Choroid plexus epithelial cell (primary cell): ENCODE measurements around the gene ARIH2.

Source experiments
- DNase-seq: peaks from one replicate; pipeline ENCODE4 v3.0.0-alpha.2; 2010; ENCODE audit warnings: low read depth
- H3K4me3 ChIP-seq: 2 replicates; pipeline ENCODE4 v1.5.1; 2011; ENCODE audit warnings: low read depth, mild to moderate bottlenecking, control low read depth, low read length, moderate library complexity
- TF ChIP-seq, protein P1 (sequence below): conservative IDR thresholded peaks from 2 replicates; pipeline ENCODE4 v1.5.1; 2011; ENCODE audit warnings: low read depth, mild to moderate bottlenecking, control low read depth, inconsistent platforms, low read length, moderate library complexity

ARIH2 gene

DNA sequence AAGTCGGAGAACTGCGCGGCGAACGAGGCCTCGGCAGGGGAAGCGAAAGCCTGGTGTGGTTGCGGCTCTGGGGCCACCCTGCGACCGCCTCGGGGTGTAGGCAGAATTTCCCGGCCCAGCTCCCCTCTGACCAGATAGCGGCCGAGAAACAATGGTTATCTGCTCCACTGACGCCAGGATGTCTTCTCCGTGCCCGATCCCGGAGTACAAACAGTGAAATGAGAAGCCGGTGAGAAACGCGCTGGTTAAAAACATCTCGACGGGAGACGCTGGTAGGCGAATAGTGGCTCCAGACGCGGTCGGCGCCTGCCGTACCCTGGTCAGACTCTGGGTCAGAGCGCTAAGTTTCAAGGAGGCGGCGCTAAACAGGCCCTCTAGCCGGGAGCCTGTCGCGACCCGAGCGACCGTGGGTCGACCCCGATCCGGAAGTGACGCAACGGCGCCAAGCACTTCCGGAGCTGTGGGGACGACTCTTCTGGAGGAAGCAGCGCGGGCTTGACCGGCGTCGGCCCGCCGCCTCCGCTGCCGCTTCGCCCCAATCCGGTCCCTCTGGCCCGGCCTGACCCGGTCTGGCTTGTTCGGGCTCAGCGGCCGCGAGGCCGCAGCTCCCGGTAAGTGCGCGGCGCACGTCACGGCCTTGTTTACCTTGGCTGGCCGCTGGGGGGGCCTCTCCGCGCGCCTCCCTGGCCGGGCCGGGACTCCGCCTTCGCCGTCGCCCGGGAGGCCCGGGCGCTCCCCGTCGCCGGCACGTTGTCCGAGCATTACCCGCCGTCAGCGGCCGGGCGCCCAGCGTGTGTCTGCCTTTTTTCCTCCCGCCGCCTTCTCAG is at the start of gene ARIH2:
TSS of gene ARIH2 (plus strand) at position 455 of the 827 bp plus-strand sequence. CDS start 8,717 bp downstream, outside the sequence.
- TF ChIP-seq, protein P1, sequence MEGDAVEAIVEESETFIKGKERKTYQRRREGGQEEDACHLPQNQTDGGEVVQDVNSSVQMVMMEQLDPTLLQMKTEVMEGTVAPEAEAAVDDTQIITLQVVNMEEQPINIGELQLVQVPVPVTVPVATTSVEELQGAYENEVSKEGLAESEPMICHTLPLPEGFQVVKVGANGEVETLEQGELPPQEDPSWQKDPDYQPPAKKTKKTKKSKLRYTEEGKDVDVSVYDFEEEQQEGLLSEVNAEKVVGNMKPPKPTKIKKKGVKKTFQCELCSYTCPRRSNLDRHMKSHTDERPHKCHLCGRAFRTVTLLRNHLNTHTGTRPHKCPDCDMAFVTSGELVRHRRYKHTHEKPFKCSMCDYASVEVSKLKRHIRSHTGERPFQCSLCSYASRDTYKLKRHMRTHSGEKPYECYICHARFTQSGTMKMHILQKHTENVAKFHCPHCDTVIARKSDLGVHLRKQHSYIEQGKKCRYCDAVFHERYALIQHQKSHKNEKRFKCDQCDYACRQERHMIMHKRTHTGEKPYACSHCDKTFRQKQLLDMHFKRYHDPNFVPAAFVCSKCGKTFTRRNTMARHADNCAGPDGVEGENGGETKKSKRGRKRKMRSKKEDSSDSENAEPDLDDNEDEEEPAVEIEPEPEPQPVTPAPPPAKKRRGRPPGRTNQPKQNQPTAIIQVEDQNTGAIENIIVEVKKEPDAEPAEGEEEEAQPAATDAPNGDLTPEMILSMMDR = no peak
- peak within 1 kb of the TSS; percentile 80 for H3K4me3 ChIP-seq
- peak; percentile 93 for DNase-seq

DNA sequence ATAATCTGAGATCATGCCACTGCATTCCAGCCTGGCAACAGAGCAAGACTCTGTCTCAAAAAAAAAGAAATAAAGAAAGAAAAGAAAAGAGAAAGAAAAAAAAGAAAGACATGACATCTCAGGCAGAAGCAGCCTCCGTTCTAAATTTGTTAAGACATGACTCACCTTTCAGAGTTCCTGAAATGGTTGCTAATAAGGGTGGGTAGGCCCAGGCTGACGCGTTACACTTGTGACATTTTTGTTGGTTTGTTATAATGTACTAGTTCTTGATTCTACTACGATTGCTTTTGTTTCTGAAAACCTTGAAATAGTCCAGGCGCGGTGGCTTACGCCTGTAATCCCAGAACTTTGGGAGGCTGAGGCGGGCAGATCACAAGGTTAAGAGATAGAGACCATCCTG is 41.0 kb upstream of the ARIH2 start:
- no peak overlapping the region for H3K4me3 ChIP-seq
- no peak for DNase-seq
- TF ChIP-seq, protein P1 = no peak

DNA sequence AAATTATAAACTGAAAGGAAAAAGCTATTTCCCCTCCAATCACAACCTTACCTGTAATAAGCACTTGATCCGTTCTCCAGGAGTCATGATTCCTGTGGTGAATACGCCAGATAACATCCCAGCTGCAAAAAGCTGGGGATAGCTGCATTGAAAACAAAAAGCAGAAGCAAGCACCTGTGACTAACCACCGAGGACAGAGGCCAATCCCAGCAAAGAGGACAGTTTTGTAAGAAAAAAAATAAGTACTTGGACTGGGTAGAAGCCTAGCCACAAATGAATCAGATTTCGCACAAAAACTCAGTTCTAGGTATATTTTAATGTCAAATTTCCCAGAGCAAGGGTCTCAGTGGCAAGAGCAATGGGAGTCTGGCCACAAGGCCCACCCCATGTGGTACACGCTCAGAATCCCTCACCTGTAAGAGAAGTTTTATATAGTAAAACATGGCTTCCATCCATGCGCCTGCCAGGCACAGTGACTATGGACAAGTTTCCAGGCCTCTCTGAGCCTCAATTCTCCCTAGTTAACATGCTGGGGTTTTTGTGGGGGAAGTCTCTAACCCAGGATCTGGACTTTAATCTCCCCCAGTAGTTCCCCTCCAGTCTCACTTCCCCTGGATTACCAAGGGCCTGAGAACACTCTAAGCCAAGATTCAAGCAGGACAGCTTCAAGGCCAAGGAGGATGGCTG is 39.2 kb upstream of the ARIH2 start:
- DNase-seq = no peak
- no peak overlapping the region for H3K4me3 ChIP-seq
- TF ChIP-seq, protein P1 = no peak

DNA sequence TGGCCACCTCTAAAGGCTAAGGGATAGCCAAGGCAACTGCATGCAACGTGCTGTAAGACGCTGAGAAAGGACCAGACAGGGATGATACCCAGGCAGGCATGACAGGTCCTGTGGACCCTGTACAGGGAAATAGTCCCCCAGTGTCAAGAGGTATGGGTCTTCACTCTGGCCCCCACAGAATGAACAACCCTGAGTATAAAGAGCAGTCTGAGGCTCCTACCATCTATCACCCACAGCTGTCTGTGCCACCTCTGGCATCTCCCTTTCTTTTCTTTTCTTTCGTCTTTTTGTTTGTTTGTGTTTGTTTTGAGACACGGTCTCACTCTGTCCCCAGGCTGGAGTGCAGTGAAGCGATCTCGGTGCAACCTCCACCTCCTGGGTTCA is 38.7 kb upstream of the ARIH2 start:
- no peak for DNase-seq
- H3K4me3 ChIP-seq = no peak overlapping the region
- TF ChIP-seq, protein P1 = no peak

DNA sequence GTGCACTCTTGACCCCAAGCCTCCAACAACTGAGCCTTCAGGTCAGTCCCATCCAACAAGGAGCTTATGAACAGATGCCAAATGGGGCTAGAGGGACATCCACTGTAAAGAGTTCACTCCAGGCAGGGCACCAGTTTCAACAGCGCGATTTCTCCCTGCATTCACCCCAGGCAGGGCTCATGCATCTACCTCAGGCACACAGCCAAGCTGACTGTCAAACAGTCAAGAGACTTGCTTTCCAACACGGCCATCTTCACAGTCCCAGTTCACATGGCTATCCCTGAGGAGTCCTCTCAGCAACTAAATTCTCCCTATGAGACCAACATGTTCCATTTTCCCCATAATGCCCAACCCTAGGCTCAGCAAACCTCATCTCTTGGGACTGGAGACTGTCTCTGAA is 37.6 kb upstream of the ARIH2 start:
- TF ChIP-seq, protein P1 = no peak
- no peak overlapping the region for H3K4me3 ChIP-seq
- DNase-seq = no peak

DNA sequence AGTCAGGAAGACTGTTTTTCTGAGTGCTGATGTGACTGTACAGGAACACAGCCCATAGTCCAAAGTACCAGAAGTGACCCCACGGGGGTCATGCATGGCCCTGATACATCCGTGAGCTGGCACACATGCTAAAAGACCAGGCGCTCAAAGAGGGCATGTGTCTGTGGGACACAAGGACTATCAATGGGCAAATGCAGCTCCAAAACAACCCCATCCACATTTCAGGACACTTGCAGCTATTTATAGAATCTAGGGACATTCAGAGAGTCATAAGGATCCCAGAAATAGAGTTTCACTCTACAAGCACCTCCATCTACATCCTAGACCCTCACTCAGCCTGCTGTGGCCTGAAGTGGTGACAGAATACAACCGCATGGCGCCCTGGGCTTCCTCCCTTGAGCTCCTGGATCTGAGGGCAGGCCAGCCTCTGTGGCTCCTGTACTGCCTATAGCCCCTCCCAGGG is 37.0 kb upstream of the ARIH2 start:
- no peak for DNase-seq
- H3K4me3 ChIP-seq = no peak overlapping the region
- TF ChIP-seq, protein P1 = no peak

DNA sequence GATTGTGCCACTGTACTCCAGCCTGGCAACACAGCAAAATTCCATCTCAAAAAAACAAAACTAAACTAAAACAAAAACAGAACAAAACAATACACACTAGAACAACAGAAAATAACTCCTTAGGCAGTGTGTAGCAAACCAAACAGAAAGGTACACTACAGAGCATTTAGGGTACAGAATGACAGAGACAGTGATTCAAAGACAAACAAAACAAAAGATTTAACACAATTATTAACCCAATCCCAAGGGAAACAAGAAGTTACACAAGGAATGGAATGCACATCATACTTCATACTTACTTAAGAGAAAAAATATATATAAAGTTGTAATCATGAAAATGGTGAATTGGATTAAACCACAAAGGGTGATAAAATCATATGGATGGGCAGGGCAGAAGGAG is 32.9 kb upstream of the ARIH2 start:
- TF ChIP-seq, protein P1 = no peak
- H3K4me3 ChIP-seq = no peak overlapping the region
- DNase-seq = peak; percentile 8
